SHP77 treated with DMSO at 0.1 percent for 48 hours (cell line): Measurements from ENCODE around the gene BAMBI.

Experiments
- DNase-seq: peaks from one replicate; lab custom pipeline; 2025; lab: John Stamatoyannopoulos, UW

Gene BAMBI

DNA sequence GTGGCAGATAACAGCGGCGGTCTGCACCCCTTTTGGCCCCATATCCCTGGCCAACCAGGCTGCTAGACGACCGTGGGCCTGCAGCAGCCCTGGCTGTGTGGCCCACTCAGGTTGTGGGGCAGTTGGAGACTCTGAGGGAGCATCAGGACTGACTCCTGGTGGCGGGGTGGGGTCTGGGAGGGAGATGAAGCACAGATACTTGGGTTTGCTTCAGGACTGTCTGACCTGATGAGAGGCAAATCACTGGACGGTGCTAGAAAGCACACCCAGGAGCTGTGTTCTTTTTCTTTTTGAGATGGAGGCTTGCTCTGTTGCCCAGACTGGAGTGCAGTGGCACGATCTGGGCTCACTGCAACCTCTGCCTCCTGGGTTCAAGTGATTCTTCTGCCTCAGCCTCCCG is 28.2 kb downstream of the BAMBI start:
- DNase-seq: no peak

DNA sequence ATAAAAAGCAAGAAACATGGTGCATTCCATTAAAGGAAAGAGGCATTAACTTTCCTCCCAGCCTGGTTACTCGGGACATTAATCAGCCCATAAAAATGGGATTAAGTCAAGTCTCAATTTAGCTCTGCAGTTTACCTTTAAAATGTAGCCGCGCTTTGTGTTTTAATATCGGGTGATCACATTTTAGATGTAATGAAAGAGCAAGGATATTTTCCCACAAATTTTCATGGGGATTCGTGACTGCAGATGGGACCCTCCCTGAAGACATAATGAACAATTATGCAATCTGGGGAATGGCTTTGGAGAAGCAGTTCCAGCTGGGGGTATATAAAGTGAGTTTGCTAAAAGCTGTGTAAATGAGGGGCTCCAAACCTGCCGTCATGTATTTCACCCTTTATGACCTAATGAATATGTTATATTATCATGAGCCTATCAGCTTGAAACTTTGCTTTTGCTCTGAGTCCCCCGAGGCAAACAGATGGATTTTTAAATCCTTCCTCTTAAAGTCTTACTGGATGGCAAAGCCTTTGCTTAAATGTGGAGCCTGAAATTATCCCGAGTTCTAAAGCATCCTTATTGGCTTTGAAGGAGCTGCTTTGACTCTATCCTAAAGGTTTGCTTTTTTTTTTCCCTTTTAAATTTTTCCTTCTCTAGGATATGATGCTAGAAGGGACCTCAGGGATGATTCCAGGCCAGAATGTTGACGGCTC is 31.8 kb downstream of the BAMBI start:
- no peak for DNase-seq

DNA sequence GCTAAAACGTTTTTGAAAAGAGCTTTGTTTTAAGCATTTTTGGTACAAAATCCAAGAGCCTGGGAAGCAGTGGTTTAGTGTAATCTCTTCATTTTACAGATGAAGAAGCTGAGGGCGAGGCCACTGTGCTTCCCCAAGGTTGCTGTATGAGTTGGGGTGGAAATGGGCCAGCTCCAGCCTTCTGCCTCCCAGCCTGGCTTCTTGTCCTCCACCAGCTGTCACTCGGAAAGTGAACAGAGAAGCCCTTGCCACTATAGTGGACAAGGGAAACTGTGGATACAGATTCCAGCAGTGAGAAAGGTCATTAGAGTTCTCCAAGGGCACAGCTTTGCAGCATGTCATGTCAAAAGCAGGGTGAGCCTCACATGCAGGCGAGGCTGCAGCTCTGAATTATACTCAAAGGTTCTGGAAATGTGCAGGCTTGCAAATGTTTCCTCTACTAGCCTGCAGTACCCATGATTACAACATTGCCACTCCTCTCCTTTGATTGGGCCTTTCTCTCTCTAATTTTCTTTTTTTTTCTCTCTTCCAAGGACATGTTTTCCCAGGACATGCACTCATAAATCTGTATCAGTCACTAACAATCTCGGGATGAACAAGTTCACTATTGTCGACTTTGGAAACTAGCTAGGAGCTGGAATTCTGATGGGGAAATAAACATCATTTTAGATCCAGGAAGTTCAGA is 33.0 kb downstream of the BAMBI start:
- DNase-seq: no peak

DNA sequence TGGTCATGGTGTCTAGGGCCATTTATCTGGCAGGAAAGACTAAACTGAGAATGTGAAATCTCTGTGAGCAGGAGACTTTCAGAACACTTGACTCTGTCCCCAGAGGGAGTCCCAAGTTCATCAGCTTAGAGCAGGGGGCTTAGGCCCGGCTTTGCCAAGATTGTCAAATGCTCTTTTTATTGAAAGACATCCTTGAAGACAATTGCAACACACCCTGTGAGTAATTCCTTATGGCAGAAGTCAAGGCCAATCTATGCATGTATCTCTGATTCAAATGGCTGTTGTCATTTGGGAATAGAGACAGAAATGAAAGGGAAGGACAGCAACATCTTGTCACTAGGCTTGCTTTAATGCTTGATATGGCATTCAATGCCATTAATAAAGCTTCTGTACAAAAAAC is 33.7 kb downstream of the BAMBI start:
- no peak for DNase-seq

DNA sequence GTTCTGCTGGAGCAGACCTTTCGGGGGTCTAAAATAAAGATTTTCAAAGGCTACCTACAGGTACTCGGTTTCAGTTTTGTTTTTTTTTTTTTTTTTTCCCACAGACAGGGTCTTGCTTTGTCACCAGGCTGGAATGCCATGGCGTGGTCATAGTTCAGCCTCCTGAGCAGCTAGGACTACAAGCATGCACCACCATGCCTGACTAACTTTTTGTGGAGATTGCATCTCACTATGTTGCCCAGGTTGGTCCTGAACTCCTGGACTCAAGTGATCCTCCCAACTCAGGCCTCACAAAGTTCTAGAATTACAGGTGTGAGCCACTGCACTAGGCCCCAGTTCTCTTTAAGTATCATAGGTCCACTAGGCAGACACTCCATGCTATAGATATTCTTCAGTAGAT is 34.5 kb downstream of the BAMBI start:
- DNase-seq: no peak

DNA sequence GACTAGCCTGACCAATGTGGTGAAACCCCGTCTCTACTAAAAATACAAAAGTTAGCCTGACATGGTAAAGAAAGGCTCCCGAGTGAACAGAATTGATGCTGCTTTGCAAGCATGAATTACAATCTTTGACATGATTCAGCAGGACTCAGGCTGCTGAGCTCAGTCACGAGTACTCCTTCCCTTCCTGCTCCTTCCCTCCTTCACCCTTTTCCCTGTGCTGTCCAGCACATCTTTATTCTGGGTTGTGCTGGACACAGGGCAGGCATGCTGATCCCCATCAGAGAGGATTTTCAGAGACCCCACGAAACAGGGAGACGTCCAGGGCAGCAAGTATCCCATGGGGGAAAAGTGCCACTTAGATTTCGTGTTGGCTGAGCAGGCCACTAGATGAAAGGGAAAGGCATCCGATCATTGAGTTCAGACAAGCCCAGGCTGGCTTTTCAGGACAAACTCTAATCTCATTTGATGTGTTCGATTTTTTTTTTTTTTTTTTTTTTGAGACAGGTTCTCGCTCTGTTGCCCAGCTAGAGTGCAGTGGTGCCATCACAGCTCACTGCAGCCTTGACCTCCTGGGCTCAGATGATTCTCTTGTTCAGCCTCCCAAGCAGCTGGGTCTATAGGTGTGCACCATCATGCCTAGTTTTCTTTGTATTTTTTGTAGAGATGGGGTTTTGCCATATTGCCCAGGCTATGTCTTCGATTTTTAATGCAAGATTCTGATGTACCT is 36.5 kb downstream of the BAMBI start:
- no peak for DNase-seq

DNA sequence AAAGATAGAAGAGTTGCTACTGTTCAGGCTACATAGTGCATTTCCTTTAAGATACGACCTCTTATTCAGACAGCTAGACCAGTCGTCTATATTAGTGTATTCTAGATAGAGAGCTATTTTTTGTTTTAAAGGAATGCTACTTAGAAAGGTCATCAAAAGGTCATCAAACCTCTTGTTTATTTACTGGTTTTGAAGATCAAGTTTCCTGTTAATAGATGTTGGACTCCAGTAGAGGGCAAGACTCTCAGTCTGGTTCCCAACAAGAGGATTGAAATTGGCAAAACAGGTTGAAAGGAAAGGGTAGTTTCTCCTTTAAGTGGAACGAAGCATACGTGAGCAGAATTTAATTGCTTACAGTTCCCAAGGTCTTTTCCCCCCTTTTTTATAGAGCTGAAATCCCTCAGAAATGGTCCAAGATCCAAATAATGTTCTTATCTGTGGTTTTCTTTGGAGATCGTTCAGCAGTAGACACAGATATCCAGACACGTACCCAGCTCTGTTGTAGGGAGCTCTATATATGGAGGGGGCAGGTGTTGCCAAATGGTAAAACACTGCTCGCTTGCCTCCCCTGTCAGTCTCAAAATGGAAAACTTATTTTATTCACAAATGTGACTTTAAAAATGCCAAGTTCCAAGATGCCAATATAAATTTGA is 37.2 kb downstream of the BAMBI start:
- no peak for DNase-seq

DNA sequence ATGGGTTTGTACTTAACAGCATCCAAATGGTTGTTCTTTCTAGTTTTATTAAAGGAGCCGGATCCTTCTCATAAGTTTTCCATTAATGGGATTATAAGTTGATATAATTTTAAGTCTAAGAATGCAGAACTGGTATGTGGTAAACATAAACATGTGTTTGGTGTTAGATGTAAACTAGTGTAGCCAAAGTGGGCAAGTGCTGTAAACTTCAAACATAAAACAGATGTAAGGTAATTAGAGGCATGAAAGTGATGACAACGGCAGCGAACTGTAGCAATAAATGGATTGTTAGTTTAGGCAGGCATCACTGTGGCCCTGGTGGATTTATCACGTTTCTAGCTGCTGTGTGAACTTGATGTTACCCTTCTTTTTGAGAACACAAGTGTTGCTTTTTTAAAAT is 37.9 kb downstream of the BAMBI start:
- no peak for DNase-seq

DNA sequence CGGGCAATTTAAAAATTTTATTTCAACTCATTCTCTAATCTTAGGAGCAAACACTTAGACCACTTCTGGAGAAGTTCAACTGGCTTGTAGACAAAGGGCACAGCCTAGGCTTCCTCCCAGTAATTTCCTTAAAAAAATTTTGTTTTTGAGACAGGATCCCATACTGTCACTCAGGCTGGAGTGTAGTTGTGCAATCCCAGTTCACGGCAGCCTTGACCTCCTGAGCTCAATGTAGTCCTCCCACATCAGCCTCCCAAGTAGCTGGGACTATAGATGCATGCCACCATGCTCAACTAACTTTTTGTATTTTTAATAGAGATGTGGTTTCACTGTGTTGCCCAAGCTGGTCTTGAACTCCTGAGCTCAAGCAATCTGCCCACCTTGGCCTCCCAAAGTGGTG is 38.4 kb downstream of the BAMBI start:
- DNase-seq: no peak

DNA sequence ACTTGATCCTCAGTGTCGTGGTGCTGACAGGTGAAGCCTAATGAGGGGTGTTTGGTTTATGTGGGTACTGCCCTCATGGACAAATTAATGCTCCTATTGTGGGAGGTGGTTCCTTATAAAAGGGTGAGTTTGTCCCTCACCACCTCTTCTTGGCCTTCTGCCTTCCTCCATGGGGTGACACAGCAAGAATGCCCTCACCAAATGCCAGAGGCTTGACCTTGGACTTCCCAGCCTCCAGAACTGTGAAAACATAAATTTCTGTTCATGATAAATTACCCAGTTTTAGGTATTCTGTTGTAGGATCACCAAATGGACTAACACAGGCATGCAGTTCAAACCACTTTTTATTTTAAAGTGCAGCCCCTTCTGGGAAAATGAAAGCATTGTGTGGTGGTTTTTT is 39.4 kb downstream of the BAMBI start:
- DNase-seq: no peak

DNA sequence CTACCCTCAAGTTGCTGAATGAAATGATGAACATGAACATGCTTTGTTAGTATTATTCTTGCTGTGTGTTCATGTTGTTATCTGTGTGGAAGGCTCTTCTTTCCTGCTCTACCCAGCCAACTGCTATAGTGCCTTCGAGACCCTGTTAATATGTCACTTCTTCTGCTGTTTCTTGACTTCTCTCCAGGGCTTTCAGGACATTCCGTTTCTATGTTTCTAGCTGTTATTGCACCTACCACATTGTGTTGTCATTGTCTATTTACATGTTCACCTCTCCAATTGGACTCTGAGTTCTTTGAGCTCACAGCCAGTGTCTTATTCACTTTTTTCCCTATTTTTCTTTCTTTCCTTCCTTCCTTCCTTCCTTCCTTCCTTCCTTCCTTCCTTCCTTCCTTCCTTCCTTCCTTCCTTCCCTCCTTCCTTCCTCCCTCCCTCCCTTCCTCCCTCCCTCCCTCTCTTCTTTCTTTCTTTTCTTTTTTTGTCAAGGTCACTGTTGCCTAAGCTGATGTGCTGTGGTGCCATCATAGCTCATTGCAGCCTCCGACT is 40.4 kb downstream of the BAMBI start:
- no peak for DNase-seq

DNA sequence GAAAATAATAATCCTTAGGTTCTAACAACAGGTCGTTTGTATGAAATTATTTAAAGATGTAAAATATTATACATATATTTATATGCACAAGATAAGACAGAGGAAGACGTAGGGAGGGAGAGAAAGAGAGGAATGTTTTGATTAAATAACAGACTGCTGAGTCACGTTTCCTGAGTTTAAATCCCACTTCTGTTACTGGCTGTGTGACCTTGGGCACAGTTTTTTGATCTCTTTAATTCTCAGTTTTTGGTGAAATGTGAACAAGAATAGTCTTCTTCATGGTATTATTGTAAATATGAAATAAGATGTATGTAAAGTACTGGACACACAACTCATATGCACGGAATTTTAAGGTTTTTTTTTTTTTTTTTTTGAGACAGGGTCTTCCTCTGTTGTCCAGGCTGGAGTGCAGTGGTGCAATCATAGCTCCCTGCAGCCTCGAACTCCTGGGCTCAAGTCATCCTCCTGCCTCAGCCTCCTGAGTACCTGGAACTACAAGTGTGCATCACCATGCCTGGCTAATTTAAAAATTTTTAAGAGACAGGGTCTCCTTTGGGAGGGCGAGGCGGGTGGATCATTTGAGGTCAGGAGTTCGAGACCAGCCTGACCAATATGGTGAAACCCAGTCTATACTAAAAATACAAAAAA is 42.6 kb downstream of the BAMBI start:
- DNase-seq: no peak

DNA sequence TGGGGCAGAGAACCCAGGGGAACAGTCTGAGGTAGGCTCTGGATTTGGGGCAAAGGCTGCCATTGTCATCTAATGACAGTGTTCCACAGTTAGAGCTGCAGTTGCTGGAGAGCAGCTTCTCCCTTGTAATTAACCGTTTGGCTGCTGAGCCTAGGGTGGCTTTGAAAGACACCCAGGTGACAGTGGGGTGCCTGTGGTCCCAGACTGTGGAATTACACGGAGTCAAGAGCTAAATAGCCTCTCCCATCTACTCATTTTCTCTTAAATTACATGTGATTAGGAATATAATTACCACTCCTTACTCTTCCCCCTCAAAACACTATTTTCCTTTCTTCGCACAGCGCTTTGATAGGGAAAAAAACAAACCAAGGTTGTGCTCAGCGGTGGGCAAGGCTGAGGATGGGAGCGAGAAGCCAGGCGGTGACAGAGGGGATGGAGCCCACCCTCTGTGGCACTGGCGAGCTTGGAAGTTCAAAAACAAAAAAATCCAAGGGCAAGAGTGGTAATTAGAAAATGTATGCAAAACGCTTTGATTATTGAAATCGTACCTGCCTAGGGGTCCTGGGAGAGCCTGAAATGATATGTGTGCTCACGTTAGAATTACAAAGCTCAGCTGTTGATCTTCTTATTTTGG is 44.1 kb downstream of the BAMBI start:
- DNase-seq: no peak

DNA sequence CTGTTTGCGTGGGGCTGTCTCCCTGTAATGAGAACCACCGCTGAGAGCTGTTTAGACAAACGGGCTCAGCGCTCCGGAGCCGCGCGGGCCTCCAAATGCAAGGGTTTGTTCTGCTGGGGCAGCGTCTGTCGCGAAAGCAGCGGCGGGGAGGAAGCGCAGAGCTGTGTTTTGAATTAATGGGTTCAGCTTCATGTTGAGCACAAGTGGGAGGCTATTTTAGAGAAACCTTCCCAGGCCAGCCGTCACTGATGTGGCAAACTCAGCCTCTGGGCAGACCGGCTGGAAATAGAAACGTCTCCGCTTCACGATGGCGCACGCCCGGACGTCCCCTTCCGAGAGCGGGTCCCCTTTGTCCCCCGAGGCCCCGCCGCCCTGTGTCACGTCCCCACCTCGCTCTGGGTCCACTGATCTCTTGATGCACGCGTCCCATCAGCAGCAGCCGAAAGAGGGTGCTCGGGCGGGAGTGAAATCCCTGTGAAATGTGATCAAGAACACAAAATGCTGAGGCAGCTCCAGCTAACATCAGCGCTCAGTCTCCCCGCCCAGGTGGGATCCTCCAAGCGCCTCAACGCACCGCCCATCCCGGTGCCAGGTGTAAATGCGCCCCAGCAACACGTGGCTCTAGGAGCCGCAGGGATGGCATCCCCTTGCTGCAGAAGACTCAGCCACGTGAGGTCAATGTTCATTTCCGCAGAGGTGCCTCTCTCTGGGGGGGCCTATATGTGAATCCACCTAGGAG is 44.9 kb downstream of the BAMBI start:
- DNase-seq: no peak

DNA sequence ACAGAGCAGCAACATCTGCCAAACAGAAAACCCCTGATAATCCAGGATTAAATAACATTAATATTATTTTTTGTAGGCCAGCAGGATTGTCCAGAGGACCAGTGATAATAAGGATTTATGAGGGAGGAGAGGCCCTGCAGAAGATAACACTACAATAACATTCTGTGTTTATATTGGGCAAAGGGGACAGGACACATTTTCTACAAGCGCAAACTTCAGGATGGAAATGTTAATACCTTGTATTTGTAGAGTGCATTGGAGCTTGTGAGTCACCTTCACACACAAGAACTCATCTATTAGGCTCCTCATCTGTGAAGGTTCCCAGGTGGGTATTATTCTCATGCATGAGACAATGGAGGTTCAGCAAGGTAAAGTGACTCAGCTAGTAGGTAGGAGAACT is 51.0 kb downstream of the BAMBI start:
- DNase-seq: no peak

DNA sequence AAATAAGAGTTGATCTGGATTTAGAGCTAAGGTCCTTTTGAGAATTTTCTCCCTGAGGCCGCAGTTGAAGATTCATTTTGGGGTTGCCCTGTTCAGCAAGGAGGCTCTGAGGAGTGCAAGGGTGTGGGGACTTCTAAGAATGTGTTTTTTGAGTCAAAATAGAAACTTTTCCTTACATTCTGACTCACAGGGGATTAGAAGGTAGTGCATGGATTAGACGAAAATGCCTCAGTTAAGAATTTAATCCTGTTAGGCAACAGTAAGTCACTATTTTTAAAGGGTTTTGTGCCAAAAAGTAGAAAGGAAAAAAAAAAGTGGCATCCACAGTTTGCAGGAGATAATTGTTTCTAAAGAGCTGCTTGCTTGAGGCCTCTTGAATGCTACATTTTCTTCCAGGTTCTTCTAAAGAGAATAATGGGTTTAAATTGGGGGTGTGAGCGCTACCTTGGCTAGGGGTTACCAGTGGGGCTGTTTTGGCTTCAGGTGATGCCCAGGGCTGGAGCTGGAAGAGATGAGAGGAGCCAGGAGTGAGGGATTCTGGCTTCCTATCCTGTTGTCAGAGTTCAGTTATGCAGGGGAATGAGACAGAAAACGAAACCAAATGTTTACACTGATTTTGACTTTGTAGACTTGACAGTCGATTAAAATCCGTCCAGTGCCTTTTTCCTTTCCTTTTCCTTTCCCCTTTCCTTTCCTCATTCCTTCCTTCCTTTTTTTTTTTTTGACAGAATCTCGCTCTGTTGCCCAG is 52.9 kb downstream of the BAMBI start:
- DNase-seq: no peak

DNA sequence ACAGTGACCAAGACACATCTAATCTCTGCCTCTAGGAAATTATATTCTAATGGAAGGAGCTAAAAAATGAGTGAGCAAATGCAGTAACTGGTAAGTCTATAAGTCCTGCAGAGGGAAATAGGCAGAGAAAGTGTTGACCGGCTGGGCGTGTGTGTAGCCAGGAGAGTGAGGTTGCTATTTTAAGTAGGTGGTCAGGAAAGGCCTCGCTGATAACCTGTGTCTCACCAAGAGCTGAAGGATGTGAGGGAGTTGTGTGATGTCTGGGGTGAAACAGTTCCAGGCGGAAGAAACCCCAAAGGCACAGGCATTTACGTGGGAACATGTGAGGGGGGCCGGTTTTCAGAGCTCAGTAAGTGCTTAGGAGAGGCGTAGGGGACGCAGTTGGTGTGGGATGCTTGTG is 54.8 kb downstream of the BAMBI start:
- no peak for DNase-seq
